Inflammatory macrophage treated with lipopolysaccharide for 4 hours (primary cell): ENCODE measurements around the gene OR5K1.

ENCODE experiments used
- DNase-seq: peaks from one replicate; pipeline ENCODE4 v3.0.0-alpha.2; 2020

OR5K1 gene

GRCh38 chr3:98518816-98519215 is 55.8 kb downstream of the OR5K1 start:
- DNase-seq, result no peak

DNA sequence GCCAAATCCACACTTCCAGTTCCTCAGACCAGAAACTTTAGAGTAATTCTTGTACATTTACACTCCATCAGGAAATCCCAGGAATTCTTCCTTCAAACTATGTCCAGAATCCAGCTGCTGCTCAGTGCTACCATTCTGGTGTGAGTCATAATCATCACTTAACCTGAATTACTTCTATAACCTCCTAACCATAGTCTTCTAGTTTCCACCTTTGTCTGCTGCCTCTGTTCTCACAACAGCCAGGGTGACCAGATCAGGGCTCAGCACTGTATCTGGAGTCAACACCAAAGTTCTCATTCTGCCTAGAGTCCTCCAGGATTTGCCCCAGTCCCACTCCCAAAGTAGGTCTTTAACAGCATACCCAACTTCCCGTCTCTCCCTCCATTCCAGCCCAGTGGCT is 56.4 kb downstream of the OR5K1 start:
- no peak for DNase-seq

DNA sequence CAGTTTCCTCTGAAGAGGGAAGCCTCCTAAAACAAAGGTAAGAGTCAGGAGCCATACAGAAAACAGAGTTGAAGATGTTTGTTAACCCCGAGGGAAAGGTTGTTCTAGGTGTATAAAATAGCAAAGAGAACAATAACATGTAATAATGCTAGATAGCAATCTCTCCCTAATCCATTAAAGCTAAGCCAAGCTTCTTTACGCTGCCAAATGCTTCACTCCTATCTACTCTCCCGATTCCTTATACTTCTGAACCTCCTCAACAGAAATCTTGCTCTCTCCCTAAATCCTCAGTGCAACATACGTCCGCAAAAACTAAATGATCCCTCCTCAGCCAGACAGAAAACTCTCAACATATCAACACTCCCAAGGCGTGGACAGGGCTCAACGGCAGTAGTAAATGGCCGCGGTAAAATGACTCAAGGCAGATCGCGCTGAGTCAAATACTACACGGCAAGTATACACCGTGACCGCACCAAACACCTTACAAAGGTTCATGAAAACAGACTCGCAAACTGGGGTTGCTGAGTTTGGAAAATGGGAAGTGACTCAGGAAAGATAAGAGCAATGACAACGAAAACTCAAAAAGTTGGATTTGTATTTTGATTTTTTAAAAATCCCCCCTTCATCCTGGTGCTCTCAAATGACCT is 59.0 kb downstream of the OR5K1 start:
- peak; percentile 42 for DNase-seq
